ENCODE measurements around the gene NOS1AP. TPM values are rescaled to one million over a fixed set of nuclear protein-coding genes. Genes with fewer than 3 reads are reported as not detected.

Gene NOS1AP
- total RNA-seq, 1 donor from 2014 or later: 4.5 TPM

DNA sequence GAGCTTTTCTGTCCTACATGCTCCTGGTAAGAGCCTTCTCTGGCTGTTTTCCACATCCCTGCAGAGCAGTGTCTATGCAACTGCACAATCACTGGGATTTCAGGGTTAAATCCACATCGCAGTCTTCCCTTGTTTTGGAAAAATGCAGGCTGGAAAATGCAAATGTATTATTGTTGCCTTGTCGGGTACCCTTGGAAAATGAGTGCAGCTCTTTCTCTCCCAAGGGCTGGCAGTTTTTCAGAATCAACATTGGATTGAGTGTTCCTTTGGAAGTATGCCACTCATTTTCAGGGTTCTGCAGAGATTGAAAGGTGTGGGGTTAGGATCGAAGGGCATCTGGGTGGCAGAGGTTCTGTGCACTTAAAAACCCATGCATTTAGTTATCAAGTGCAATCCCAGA lies 3.2 kb downstream of the NOS1AP start:
- Mint-ChIP-seq H3K9me3 (ENCODE audit: low read depth) (peaks cover 6% of the 10 kb centered on the region), H3K27ac (ENCODE audit: unreplicated experiment) (no peak overlapping the region), H3K4me3 (ENCODE audit: unreplicated experiment) (no peak overlapping the region), H3K27me3 (ENCODE audit: low read depth) (no peaks in the 10 kb centered on the region), H3K36me3 (ENCODE audit: low read depth) (peaks cover 7% of the 10 kb centered on the region), H3K4me1 (ENCODE audit: low read depth) (peaks cover 41% of the 10 kb centered on the region)
- no peak for DNase-seq (ENCODE audit: low spot score)
- TF ChIP-seq, protein P1, sequence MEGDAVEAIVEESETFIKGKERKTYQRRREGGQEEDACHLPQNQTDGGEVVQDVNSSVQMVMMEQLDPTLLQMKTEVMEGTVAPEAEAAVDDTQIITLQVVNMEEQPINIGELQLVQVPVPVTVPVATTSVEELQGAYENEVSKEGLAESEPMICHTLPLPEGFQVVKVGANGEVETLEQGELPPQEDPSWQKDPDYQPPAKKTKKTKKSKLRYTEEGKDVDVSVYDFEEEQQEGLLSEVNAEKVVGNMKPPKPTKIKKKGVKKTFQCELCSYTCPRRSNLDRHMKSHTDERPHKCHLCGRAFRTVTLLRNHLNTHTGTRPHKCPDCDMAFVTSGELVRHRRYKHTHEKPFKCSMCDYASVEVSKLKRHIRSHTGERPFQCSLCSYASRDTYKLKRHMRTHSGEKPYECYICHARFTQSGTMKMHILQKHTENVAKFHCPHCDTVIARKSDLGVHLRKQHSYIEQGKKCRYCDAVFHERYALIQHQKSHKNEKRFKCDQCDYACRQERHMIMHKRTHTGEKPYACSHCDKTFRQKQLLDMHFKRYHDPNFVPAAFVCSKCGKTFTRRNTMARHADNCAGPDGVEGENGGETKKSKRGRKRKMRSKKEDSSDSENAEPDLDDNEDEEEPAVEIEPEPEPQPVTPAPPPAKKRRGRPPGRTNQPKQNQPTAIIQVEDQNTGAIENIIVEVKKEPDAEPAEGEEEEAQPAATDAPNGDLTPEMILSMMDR (IDR thresholded peaks at IDR 0.05): no peak

DNA sequence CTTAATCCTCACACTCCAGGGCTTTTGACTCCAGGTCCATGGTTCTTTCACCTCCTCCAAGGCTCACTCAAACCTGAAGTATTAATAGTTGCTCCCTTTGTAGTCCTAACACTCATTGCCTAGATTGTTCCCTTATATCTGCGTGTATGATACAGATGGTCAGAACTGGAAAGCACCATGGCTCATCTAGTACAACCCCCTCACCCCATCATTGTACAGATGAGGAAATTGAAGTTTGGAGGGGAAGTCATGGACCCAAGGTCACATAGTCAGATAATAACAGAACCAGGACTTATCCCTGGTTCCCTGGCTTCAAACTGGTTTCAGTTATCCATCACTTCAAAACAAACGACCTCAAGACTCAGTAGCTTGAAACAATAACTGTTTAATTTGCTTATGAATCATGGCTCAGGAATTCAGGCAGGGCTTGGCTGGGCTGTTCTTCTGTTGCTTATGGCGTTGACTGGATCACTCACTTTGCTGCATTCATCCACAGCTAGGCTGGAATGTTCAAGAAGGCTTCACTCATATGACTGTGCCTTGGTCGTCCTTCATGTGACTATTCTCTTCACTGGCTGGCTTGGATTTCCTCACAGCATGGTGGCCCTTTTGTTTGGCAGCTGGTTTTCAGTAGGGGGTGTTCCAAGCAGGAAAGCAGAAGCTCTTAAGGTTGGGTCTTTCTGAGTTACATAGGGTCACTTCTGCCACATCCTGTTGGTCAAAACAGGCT lies 5.0 kb downstream of the NOS1AP start:
- TF ChIP-seq, protein P1 (IDR thresholded peaks at IDR 0.05): no peak
- Mint-ChIP-seq H3K9me3 (ENCODE audit: low read depth) (peaks cover 6% of the 10 kb centered on the region), H3K36me3 (ENCODE audit: low read depth) (peaks cover 7% of the 10 kb centered on the region), H3K27me3 (ENCODE audit: low read depth) (no peaks in the 10 kb centered on the region), H3K27ac (ENCODE audit: unreplicated experiment) (no peak overlapping the region), H3K4me3 (ENCODE audit: unreplicated experiment) (no peak overlapping the region), H3K4me1 (ENCODE audit: low read depth) (peaks cover 39% of the 10 kb centered on the region)
- no peak for DNase-seq (ENCODE audit: low spot score)

DNA sequence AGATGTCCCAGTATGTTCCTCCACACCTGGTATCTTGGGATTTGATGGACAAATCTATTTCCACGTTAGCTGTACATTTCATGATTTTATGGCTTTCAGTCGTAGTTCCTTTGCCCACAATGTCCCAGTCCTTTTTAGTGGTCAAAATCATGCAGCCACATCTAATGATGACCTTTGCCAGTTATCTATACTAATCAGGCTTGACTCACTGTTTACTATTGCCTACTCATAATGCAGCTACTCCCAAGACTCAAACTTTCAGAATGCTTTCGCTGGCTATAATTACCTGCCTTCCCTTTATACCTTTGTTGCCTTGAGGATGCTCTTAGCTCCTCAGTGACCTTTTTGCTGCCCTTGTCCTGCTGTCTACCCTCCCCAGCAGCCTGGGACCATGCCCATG lies 6.4 kb downstream of the NOS1AP start:
- Mint-ChIP-seq H3K36me3 (ENCODE audit: low read depth) (peaks cover 7% of the 10 kb centered on the region), H3K4me1 (ENCODE audit: low read depth) (peaks cover 41% of the 10 kb centered on the region), H3K27me3 (ENCODE audit: low read depth) (no peaks in the 10 kb centered on the region), H3K4me3 (ENCODE audit: unreplicated experiment) (no peak overlapping the region), H3K9me3 (ENCODE audit: low read depth) (peaks cover 6% of the 10 kb centered on the region), H3K27ac (ENCODE audit: unreplicated experiment) (no peak overlapping the region)
- DNase-seq (ENCODE audit: low spot score): no peak
- TF ChIP-seq, protein P1 (IDR thresholded peaks at IDR 0.05): no peak

DNA sequence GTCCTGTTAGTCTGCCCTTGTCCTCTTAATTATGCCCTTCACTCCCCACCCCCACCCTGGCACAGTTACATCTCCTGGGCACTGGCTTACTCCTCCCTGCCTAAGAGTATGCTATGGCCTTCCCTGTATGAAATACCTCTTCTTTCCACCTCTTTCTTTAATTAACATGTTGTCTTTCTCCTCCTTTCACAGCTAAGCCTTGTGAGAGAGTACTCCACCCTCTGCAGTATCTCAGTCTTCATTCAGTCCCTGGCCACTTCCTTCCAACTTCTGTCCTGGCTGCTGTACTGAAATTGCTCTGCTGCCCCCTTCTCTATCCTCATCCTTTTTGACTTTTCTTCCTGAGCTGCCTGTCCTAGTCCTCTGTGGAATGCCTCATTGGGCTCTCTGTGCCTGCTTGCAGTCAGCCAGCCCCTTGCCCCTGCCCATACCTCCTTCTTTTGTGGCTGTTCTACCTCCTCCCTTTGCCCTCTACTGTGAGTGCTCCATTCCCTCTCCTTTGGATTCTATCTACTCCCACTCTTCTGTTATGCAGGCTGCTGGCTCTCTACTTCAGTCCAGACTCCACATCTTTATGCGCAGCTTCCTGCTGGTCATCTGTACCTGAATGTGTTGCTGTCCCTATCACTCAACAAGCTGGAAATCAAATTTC lies 8.3 kb downstream of the NOS1AP start:
- peaks cover 35% of the 10 kb centered on the region for H3K4me1 Mint-ChIP-seq (ENCODE audit: low read depth)
- peaks cover 7% of the 10 kb centered on the region for H3K36me3 Mint-ChIP-seq (ENCODE audit: low read depth)
- no peak overlapping the region for H3K27ac Mint-ChIP-seq (ENCODE audit: unreplicated experiment)
- TF ChIP-seq, protein P1 (IDR thresholded peaks at IDR 0.05): no peak
- DNase-seq (ENCODE audit: low spot score): no peak
- no peak overlapping the region for H3K4me3 Mint-ChIP-seq (ENCODE audit: unreplicated experiment)
- peaks cover 6% of the 10 kb centered on the region for H3K9me3 Mint-ChIP-seq (ENCODE audit: low read depth)
- no peaks in the 10 kb centered on the region for H3K27me3 Mint-ChIP-seq (ENCODE audit: low read depth)

DNA sequence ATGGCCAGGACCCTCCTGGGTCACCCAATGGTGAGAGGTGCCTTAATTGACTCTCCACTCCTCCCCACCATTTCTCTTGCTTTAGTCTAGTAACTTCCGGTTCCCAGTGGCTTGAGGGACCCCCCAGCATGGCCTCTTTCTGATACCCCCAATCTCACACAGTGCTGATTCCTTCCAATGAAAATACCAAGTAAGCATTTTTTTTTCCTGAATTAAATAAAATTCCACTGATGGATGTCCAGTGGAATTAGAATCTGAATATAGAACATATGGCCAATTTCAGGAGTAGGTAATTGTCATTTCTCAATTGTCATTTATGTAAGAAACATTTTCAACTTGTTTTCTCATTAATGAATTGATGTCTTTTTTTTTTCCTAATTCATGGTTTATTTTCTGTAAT lies 9.5 kb downstream of the NOS1AP start:
- Mint-ChIP-seq H3K4me1 (ENCODE audit: low read depth) (peaks cover 31% of the 10 kb centered on the region), H3K36me3 (ENCODE audit: low read depth) (peaks cover 7% of the 10 kb centered on the region), H3K4me3 (ENCODE audit: unreplicated experiment) (no peak overlapping the region), H3K9me3 (ENCODE audit: low read depth) (peaks cover 8% of the 10 kb centered on the region), H3K27ac (ENCODE audit: unreplicated experiment) (no peak overlapping the region), H3K27me3 (ENCODE audit: low read depth) (no peaks in the 10 kb centered on the region)
- no peak for DNase-seq (ENCODE audit: low spot score)
- TF ChIP-seq, protein P1 (IDR thresholded peaks at IDR 0.05): no peak
